Endodermal cell (in vitro differentiated cells): ENCODE data around the gene CRYGS. TPM values are rescaled to one million over a fixed set of nuclear protein-coding genes. Genes with fewer than 3 reads are reported as not detected.

Experiments
- DNase-seq: peaks from one replicate; pipeline ENCODE4 v3.0.0-alpha.2; 2017
- H3K27ac ChIP-seq: 2 replicates; pipeline ENCODE4 v1.5.1; 2013; ENCODE audit warnings: mild to moderate bottlenecking, low read depth, low read length, moderate library complexity
- H3K27me3 ChIP-seq: 2 replicates; pipeline ENCODE4 v1.6.1; 2013; ENCODE audit warnings: mild to moderate bottlenecking, low read length, moderate library complexity; ENCODE audit not compliant: insufficient read depth, control insufficient read depth, poor library complexity, severe bottlenecking
- H3K36me3 ChIP-seq: 2 replicates; pipeline ENCODE4 v1.7.0; 2013; ENCODE audit warnings: mild to moderate bottlenecking, low read length, moderate library complexity; ENCODE audit not compliant: control insufficient read depth, insufficient read depth
- H3K4me1 ChIP-seq: one replicate; pipeline ENCODE4 v1.7.0; 2013; ENCODE audit warnings: low read length; ENCODE audit not compliant: control insufficient read depth, insufficient read depth
- H3K4me3 ChIP-seq: 2 replicates; pipeline ENCODE4 v1.5.1; 2013; ENCODE audit warnings: mild to moderate bottlenecking, low read length, moderate library complexity
- H3K9ac ChIP-seq: 2 replicates; pipeline ENCODE4 v1.6.1; 2013; ENCODE audit warnings: mild to moderate bottlenecking, low read length, moderate library complexity; ENCODE audit not compliant: poor library complexity, severe bottlenecking; ENCODE audit errors: extremely low read depth
- H3K9me3 ChIP-seq: 2 replicates; pipeline ENCODE4 v1.6.1; 2013; ENCODE audit warnings: mild to moderate bottlenecking, low read length, moderate library complexity; ENCODE audit not compliant: control insufficient read depth
- H3K27ac Mint-ChIP-seq: 2 replicates; pipeline ENCODE4 v1.8.0; 2020; ENCODE audit warnings: mixed read lengths
- H3K27me3 Mint-ChIP-seq: 2 replicates; pipeline ENCODE4 v1.8.0; 2021; ENCODE audit warnings: mild to moderate bottlenecking, mixed read lengths; ENCODE audit not compliant: insufficient read depth
- H3K36me3 Mint-ChIP-seq: 2 replicates; pipeline ENCODE4 v1.8.0; 2020; ENCODE audit warnings: low read depth, mixed read lengths
- H3K4me1 Mint-ChIP-seq: 2 replicates; pipeline ENCODE4 v1.8.0; 2020; ENCODE audit warnings: mixed read lengths
- H3K4me3 Mint-ChIP-seq: 2 replicates; pipeline ENCODE4 v1.8.0; 2020; ENCODE audit warnings: mild to moderate bottlenecking, moderate library complexity, mixed read lengths
- H3K9me3 Mint-ChIP-seq: 2 replicates; pipeline ENCODE4 v1.8.0; 2020; ENCODE audit warnings: mild to moderate bottlenecking, mixed read lengths
- WGBS, 2 experiments: methylation state at CpG; one replicate each; pipeline versions ENCODE4 v1.1.5 to v1.1.7; 2013; ENCODE audit warnings: missing lambda C conversion rate in 2 of 2, mixed read lengths in 1 of 2; ENCODE audit not compliant: insufficient coverage in 1 of 2, insufficient read length in 1 of 2; 5-methylcytosine and 5-hydroxymethylcytosine counted together
- total RNA-seq, 2 donors: library from RNA; stranded (reverse); fragmentation: NEBNext Ultra II Directional in 1 of 2; extraction: Animal tissue kit (Norgen Biotek cat#: 25700) in 1 of 2; gene quantifications; 2 replicates in 1 of 2; 3 replicates in 1 of 2; pipeline ENCODE4 v1.2.1, GENCODE V29; 2021
- TF ChIP-seq, protein P1 (sequence below): fragments of 200-600 bp; sonication (generic); conservative IDR thresholded peaks from 2 replicates; pipeline ENCODE4 v1.5.0; 2021; ENCODE audit warnings: antibody characterized with exemption, mild to moderate bottlenecking

The CRYGS gene
- total RNA-seq, 2 donors from 2014 or later: 2.0 to 2.4 TPM

DNA sequence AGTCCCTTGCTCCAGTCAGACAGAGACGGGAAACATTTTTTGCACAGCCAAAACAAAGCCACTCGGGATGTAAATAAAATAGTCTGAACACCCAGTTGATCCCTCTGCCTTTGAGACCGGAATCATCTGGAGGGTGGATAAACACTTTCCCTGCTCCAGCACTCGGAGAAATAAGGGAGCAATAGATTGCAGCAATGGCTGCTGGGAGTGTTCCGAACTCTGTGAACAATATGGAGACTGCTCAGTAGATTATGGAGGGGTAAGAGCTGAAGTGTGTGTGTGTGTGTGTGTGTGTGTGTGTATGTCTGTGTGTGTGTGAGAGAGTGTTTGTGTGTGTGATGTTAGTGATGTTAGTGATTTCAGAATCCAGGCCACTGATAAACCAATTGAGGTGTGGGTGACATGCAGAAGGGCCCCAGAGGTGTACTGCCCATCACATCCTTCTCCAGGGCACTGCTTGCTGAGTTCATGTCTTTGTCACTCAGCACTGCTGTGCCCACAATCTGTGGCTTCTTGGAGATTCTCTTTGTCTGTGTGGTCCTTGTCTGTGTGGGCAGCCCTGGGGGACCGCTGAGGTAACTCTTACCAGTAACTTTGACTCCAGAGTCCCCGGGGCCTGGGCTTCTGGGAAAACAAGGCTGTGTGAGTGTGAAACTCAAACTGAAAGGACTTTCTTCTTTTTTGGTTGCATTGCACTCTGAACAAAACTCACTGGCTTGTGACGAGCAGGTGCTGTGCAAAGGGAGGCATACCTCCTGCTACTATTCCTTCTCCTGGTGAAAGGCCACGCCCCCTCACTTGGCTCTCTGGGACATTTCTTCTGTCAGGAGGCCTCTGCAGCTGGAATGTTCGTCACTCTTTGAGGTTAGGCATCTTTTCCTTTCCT, 23.0 kb downstream of the CRYGS start:
- DNase-seq: no peak
- Mint-ChIP-seq H3K27ac (no peak overlapping the region), H3K9me3 (peaks cover 1% of the 10 kb centered on the region), H3K4me1 (no peaks in the 10 kb centered on the region), H3K27me3 (peaks cover 11% of the 10 kb centered on the region), H3K36me3 (no peaks in the 10 kb centered on the region), H3K4me3 (no peak overlapping the region)
- 88 to 91% methylated on average over 7 to 10 of the region's 10 CpGs for WGBS, 2 experiments
- H3K9ac ChIP-seq: no peak overlapping the region
- no peak overlapping the region for H3K27ac ChIP-seq
- H3K36me3 ChIP-seq: no peaks in the 10 kb centered on the region
- H3K4me3 ChIP-seq: no peak overlapping the region
- no peaks in the 10 kb centered on the region for H3K27me3 ChIP-seq
- TF ChIP-seq, protein P1, sequence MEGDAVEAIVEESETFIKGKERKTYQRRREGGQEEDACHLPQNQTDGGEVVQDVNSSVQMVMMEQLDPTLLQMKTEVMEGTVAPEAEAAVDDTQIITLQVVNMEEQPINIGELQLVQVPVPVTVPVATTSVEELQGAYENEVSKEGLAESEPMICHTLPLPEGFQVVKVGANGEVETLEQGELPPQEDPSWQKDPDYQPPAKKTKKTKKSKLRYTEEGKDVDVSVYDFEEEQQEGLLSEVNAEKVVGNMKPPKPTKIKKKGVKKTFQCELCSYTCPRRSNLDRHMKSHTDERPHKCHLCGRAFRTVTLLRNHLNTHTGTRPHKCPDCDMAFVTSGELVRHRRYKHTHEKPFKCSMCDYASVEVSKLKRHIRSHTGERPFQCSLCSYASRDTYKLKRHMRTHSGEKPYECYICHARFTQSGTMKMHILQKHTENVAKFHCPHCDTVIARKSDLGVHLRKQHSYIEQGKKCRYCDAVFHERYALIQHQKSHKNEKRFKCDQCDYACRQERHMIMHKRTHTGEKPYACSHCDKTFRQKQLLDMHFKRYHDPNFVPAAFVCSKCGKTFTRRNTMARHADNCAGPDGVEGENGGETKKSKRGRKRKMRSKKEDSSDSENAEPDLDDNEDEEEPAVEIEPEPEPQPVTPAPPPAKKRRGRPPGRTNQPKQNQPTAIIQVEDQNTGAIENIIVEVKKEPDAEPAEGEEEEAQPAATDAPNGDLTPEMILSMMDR: no peak
- H3K4me1 ChIP-seq: no peaks in the 10 kb centered on the region
- no peaks in the 10 kb centered on the region for H3K9me3 ChIP-seq

GRCh38 chr3:186520431-186520830, 23.7 kb downstream of the CRYGS start:
- no peaks in the 10 kb centered on the region for H3K36me3 ChIP-seq
- WGBS, 2 experiments: 90 to 100% methylated on average over 1 to 4 of the region's 5 CpGs

DNA sequence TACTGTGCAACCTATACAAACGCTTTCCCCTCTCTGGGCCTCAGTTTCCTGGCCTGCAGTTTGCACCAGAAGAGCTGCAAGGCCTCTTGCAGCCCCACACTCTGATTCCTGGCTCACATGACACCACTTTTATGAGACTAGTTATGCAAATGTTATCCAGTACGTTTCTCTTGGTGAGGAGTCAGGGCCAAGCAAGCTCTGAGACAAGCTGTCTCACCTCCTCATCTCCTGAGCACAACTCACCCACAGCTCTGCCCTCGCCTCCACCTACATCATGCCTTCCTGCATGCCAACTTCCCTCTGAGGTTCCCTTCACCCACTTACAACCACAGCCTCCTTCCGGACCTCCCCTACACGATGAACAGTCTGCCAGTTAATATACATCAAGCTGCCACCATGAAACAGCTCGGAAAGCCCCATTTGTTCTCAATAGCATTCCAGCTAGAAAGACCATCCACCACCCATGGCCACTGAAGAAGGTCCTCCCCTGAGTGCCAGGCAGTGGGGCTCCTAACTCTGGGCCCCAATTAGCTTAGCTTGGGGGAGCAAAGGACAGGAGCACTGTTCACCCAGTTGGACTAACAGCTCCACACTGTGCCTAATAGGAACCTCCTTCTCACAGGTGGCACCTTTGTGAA, 25.0 kb downstream of the CRYGS start:
- H3K27ac ChIP-seq: no peak overlapping the region
- H3K9ac ChIP-seq: no peak overlapping the region
- no peak overlapping the region for H3K4me3 Mint-ChIP-seq
- no peak for DNase-seq
- H3K9me3 ChIP-seq: no peaks in the 10 kb centered on the region
- H3K36me3 Mint-ChIP-seq: no peaks in the 10 kb centered on the region
- 86% methylated on average over 6 of the region's 6 CpGs; no CpG with 5 or more reads in 1 of the 2 experiments for WGBS, 2 experiments
- peaks cover 7% of the 10 kb centered on the region for H3K27me3 Mint-ChIP-seq
- H3K9me3 Mint-ChIP-seq: peaks cover 1% of the 10 kb centered on the region
- TF ChIP-seq, protein P1: no peak
- no peaks in the 10 kb centered on the region for H3K4me1 ChIP-seq
- no peak overlapping the region for H3K4me3 ChIP-seq
- no peaks in the 10 kb centered on the region for H3K36me3 ChIP-seq
- no peaks in the 10 kb centered on the region for H3K27me3 ChIP-seq
- H3K27ac Mint-ChIP-seq: no peak overlapping the region
- H3K4me1 Mint-ChIP-seq: no peaks in the 10 kb centered on the region

More at GRCh38 chr3:186520431-186520830, 23.7 kb downstream of the CRYGS start:
- H3K27ac Mint-ChIP-seq: no peak overlapping the region
- peaks cover 1% of the 10 kb centered on the region for H3K9me3 Mint-ChIP-seq
- H3K36me3 Mint-ChIP-seq: no peaks in the 10 kb centered on the region
- Histone ChIP-seq H3K4me1 (no peaks in the 10 kb centered on the region), H3K4me3 (no peak overlapping the region), H3K9ac (no peak overlapping the region), H3K27me3 (no peaks in the 10 kb centered on the region), H3K9me3 (no peaks in the 10 kb centered on the region), H3K27ac (no peak overlapping the region)
- TF ChIP-seq, protein P1: no peak
- no peak overlapping the region for H3K4me3 Mint-ChIP-seq
- no peak for DNase-seq
- H3K27me3 Mint-ChIP-seq: peaks cover 10% of the 10 kb centered on the region
- no peaks in the 10 kb centered on the region for H3K4me1 Mint-ChIP-seq
